C1 segment of cervical spinal cord (tissue), 14 donors: ENCODE measurements around the gene MPHOSPH8.
"Not testable (repeated sequence)": the region's sequence is repeated elsewhere in the genome, so short reads cannot be mapped to it uniquely, and the experiment has no call there.

Experiments used
- DNase-seq, 14 donors: peaks; one replicate each; lab custom pipeline; 2025; lab: John Stamatoyannopoulos, UW

Gene MPHOSPH8

DNA sequence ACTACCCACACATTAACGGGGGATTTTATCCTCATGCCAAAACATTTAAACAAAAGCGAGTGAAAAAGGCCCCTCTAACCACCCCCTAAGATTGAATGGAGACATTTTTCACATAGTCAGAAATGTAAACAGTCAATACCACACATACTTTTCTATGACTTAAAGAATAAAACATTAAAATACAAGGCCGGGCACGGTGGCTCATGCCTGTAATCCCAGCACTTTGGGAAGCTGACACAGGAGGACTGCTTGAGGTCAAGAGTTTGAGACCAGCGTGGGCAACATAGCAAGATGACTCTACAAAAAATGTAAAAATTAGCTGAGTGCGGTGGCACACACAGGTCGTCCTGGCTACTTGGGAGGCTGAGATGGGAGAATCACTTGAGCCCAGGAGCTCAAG is 47.3 kb downstream of the MPHOSPH8 start:
- no peak for DNase-seq

- no peak for DNase-seq
These were observed 48.1 kb downstream of the MPHOSPH8 start for GRCh38 chr13:19681517-19681916.

- no peak for DNase-seq
These were observed 51.6 kb downstream of the MPHOSPH8 start for GRCh38 chr13:19685034-19685433.

GRCh38 chr13:19685437-19685836 is 52.0 kb downstream of the MPHOSPH8 start:
- DNase-seq = no peak

DNA sequence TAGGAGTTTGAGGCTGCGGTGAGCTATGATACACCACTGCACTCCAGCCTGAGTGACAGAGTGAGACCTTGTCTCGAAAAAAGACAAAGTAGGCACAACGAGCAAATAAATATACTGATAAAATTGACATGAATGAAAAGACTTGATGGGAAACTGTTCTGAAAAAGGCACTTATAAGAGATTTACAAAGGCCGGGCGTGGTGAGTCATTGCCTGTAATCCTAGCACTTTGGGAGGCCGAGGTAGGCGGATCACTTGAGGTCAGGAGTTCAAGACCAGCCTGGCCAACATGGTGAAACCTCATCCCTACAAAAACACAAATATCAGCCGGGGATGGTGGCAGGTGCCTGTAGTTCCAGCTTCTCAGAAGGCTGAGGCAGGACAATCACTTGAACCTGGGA is 58.0 kb downstream of the MPHOSPH8 start:
- not testable (repeated sequence) for DNase-seq

GRCh38 chr13:19695428-19695827 is 62.0 kb downstream of the MPHOSPH8 start:
- DNase-seq = no peak

- DNase-seq = no peak
These were observed 62.4 kb downstream of the MPHOSPH8 start for GRCh38 chr13:19695829-19696228.

DNA sequence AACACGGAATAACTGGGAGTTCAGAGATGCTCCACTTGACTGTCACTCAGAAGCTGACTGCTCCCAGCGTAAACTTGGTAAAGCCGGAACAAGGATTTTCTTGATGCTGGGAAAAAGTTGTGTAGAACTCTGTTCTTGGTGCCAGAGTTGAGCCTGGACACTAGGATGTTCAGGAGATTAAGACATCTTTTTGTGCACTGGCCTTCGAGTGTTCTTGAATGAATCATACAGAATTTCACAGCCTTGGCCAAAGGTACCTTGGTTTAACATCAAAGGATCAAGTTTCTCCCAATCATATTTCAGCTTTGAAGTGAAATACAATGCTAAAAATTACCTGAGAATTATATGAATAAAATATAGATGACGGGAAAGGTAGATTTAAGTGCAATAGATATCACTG is 67.5 kb downstream of the MPHOSPH8 start:
- not testable (repeated sequence) for DNase-seq

GRCh38 chr13:19701619-19702018 is 68.2 kb downstream of the MPHOSPH8 start:
- not testable (repeated sequence) for DNase-seq

DNA sequence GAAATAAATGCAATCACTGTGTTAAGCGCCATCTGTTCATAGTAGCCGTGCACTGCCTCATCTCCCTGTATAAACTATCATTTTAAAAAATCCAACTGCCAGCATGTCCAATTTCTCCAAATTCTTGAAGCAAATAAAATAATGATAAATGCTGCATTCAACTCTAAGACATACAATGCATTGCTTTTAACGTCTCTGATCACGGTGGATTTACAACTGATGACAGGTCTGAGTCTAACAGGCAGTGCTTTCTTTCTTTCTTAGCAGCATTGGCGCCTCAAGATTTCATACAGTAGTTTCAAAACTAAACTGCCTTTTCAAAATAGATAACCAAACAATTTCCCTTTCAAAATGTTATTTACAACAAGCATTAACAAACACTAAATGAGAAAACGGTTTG is 70.8 kb downstream of the MPHOSPH8 start:
- DNase-seq = not testable (repeated sequence)

DNA sequence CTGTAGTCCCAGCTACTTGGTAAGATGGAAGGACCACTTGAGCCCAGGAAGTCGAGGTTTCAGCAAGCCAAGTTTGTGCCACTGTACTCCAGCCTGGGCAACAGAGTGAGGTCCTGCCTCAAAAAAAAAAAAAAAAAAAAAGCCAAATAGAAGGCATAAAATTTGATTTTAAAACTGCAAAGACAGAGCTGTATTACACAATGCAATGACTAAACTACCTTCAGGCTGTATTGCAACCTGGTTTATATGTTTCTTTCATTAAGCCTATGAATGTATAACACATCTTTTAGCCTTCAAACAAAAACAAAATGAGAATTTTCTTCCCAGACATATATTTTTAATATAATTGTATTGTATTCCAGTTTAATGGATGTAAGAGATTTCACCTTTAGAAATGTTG is 75.6 kb downstream of the MPHOSPH8 start:
- not testable (repeated sequence) for DNase-seq

DNA sequence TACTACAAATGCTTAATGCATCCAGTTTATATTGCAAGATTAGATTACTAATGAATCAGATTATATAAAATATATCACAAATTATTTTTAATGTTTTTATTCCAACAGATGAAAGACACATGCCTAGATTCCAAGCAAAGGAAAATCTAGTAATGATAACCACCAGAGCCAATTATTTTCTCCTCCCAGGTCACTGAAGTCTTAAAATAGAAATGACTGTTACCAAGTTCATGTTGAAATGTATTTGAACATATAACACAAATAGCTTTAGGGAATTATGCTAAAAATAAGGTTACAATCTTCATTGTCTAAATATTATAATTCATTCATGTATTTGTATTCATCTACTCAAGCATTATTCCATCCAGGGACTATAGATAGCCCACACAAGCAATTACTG is 76.3 kb downstream of the MPHOSPH8 start:
- not testable (repeated sequence) for DNase-seq

DNA sequence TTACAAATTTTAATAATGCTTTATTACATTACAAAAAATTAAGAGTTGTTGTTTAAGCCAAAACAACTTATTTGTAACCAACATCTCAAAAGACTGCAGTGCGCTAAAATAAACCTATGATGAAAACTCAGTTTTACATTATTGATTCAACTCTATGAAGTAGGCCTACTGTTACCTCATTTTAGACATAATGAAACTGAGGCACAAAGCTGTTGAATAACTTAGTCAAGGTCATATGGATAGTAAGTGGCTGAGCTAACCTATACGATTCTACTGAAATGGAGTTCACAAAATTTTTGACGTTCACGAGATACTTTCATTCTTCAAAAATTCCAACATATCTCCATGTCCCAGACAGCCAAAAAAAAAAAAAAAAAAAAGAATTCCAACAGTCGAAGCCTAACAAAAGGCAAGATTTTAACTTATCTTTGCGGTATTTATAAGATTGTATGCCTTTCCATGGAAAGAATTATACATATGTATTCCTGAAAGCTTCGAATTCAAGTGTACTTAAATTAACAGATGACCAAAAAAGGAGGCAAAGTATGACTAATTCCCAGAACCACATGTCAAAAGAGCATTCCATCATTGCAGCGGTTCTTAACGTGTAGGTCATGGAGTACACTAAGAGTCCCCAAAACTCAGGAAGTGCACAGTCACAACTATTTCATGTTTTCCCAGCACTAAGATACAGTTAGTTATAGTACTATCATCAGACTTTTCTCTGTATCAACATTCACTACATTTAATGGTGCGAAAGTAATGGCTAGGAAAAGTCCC is 79.9 kb downstream of the MPHOSPH8 start:
- no peak for DNase-seq

DNA sequence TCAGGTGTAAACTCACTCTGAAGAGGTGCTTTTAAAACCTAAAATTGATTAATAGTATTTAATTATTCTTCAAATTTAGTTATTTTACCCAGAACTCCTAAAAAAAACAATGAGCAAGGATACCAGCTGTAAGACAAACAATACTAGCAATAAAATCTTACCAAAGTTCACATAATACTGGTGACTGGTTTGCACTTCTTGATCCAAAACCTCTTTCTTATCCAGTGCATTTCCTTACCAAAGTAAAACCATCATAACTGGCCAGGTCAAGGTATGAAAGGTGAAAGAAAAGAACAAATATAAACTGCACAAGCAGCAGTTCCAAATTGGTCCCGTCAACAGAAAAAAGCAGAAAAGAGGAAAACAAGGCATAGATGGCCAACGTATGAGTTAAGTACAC is 86.6 kb downstream of the MPHOSPH8 start:
- no peak for DNase-seq
